Brain microvascular endothelial cell (primary cell): Measurements from ENCODE around the gene SLC26A9.

Source experiments
- DNase-seq: peaks from one replicate; pipeline ENCODE4 v3.0.0-alpha.2; 2020
- H3K27ac ChIP-seq: fragments of 250-450 bp; sonication (Bioruptor Pico); 2 replicates; pipeline ENCODE4 v1.5.1; 2020; ENCODE audit warnings: mild to moderate bottlenecking, moderate library complexity
- H3K27me3 ChIP-seq: fragments of 250-450 bp; sonication (Bioruptor Pico); replicated peaks from 2 replicates; pipeline ENCODE4 v1.5.1; 2020; ENCODE audit warnings: mild to moderate bottlenecking
- H3K36me3 ChIP-seq: fragments of 250-450 bp; sonication (Bioruptor Pico); replicated peaks from 2 replicates; pipeline ENCODE4 v1.5.1; 2020; ENCODE audit warnings: mild to moderate bottlenecking
- H3K4me3 ChIP-seq: 2 replicates; pipeline ENCODE4 v1.5.1; 2011; ENCODE audit warnings: low read depth, mild to moderate bottlenecking, control low read depth, low read length, moderate library complexity
- in situ Hi-C: cut with HindIII; loops from 2 replicates; pipeline ENCODE4 v1.10.0; 2017; ENCODE audit warnings: low sequenced_read_pairs, low pct_ligation_motif_present
- TF ChIP-seq, protein P1 (sequence below): IDR thresholded peaks from 2 replicates; pipeline ENCODE4 v1.5.1; 2011; ENCODE audit warnings: low read depth, mild to moderate bottlenecking, moderate library complexity, low read length, control low read depth, inconsistent platforms; ENCODE audit errors: missing control alignments

SLC26A9 gene

DNA sequence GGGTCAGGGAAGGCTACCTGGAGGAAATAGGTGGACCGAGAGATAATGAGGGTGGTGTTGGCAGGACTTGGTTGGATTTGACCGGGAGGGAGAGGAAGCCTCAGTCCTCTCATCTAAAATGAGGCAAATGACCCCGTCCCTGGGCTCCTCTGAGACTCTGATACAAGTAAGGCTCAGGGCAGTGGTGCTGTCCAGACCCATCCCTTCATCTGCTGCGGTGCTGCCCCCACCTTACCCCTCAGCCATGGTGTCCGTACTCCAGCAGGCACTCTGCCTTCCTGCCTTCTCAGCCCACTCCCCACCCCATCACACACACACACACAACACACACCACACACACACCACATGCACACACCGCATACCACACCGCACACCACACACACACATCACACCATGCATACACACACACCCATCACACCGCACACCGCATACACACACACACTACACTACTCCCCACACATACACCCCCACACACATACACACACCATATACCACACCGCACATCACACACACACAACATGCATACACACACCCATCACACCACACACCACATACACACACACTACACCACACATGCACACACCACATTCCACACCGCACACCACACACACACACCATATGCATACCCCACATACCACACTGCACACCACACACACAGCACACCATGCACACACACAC lies 29.4 kb upstream of the SLC26A9 start:
- Histone ChIP-seq H3K27me3 (no peaks in the 10 kb centered on the region), H3K27ac (no peak overlapping the region), H3K4me3 (no peak overlapping the region), H3K36me3 (no peaks in the 10 kb centered on the region)
- TF ChIP-seq, protein P1, sequence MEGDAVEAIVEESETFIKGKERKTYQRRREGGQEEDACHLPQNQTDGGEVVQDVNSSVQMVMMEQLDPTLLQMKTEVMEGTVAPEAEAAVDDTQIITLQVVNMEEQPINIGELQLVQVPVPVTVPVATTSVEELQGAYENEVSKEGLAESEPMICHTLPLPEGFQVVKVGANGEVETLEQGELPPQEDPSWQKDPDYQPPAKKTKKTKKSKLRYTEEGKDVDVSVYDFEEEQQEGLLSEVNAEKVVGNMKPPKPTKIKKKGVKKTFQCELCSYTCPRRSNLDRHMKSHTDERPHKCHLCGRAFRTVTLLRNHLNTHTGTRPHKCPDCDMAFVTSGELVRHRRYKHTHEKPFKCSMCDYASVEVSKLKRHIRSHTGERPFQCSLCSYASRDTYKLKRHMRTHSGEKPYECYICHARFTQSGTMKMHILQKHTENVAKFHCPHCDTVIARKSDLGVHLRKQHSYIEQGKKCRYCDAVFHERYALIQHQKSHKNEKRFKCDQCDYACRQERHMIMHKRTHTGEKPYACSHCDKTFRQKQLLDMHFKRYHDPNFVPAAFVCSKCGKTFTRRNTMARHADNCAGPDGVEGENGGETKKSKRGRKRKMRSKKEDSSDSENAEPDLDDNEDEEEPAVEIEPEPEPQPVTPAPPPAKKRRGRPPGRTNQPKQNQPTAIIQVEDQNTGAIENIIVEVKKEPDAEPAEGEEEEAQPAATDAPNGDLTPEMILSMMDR, result no peak
- no peak for DNase-seq
- in situ Hi-C loops, result no loop called here

DNA sequence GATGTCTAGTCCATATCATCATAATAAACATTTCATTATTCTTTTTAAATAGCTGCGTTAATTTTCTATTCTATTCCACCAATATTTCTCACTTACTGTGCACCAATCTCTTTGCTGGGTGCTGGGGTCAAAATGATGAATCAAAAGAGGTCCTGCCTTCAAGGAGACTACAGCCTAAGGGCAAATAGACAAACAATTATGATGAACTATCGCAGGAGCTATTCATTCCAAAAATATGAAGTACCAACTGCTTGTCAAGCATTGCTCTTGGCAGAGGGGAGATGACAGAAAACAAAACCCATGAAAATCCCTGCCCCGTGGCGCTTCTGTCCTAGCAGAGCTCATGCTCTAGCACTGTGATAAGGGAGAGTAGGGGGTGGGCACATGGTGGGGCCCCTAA lies 28.8 kb upstream of the SLC26A9 start:
- DNase-seq, result no peak
- no peak overlapping the region for H3K4me3 ChIP-seq
- TF ChIP-seq, protein P1, result no peak
- in situ Hi-C loops, result no loop called here
- H3K27ac ChIP-seq, result no peak overlapping the region
- no peaks in the 10 kb centered on the region for H3K36me3 ChIP-seq
- no peaks in the 10 kb centered on the region for H3K27me3 ChIP-seq

DNA sequence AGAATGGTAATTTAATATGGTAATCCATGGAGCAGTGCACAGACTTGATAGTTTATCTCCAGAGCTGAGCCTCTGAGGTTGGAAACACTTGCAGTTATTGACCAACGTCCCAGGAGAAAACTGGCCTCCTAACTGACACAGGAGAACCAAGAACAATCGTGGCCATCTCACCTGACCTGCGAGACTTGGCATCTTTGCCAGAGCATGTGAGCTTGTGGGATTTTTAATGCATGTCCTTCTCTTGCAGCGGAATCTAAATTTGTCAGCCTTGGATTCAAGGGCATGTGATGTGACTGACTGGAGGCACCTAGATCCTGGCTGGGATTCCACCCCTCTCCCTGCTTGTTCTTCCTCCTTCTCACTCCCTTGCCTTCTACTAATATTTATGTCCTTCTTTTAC lies 27.8 kb upstream of the SLC26A9 start:
- H3K4me3 ChIP-seq, result no peak overlapping the region
- TF ChIP-seq, protein P1, result no peak
- H3K27me3 ChIP-seq, result no peaks in the 10 kb centered on the region
- H3K27ac ChIP-seq, result no peak overlapping the region
- in situ Hi-C loops, result no loop called here
- no peak for DNase-seq
- H3K36me3 ChIP-seq, result no peaks in the 10 kb centered on the region

DNA sequence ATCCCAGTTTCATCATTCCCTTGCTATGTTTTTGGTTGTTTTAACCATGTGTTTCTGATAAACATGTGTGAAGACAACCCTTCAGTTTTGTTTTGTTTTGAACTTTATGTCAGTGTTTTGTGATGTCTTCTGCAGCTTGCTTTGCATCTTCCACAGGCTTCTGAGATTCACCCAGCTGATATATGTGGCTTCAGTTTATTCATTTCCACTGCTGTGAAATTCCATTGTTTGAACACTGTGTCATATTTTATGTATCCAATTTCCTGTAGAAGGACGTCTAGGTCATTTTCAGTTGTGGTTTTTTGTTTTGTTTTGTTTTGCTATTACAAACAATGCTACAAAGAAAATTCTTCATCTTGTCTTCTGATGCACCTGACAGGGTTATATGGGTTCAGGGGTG lies 27.2 kb upstream of the SLC26A9 start:
- no peak overlapping the region for H3K27ac ChIP-seq
- H3K36me3 ChIP-seq, result no peaks in the 10 kb centered on the region
- no peak overlapping the region for H3K4me3 ChIP-seq
- DNase-seq, result no peak
- in situ Hi-C loops, result no loop called here
- no peaks in the 10 kb centered on the region for H3K27me3 ChIP-seq
- TF ChIP-seq, protein P1, result no peak

DNA sequence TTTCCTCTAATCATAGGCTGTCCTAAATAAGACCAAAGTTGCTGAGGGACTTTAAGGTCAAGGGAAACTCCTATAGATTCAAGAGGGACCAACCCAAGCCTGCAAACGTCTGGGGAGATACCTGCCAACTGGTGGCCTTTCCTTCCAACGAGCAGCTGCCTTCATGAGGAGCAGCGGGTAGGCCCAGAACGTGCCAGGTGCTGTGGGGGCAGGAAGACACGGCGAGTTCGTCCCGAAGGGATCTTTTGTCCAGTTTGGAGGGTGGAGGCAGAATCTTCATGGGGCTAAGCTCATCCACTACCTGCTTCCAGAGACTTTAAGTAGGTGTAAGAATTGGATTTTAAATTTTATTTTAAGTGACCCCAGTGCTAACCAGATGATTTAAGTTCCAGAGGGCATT lies 26.0 kb upstream of the SLC26A9 start:
- Histone ChIP-seq H3K27me3 (no peaks in the 10 kb centered on the region), H3K4me3 (no peak overlapping the region), H3K27ac (no peak overlapping the region), H3K36me3 (no peaks in the 10 kb centered on the region)
- in situ Hi-C loops, result no loop called here
- DNase-seq, result no peak
- TF ChIP-seq, protein P1, result no peak
